PC-3 (cell line): ENCODE measurements around the gene KCNC3. TPM values are rescaled to one million over a fixed set of nuclear protein-coding genes. Genes with fewer than 3 reads are reported as not detected.

Experiments used
- ATAC-seq: fragments of 200-7000 bp; cut with Tn5 transposase; 2 replicates; pipeline ENCODE4 v1.9.1; 2020; ENCODE audit warnings: mild to moderate bottlenecking, moderate library complexity
- BruUV-seq: library from RNA; stranded (reverse); fragments of 400-500 nt; replicated peaks from 2 replicates; lab custom pipeline; 2021; lab: Mats Ljungman, UMichigan
- CTCF ChIA-PET: fragments of 300-600 bp; sonication (Branson Sonifier 250); formaldehyde crosslinking; loops from one replicate; lab custom pipeline; 2022; ENCODE audit warnings: antibody characterized with exemption; lab: Charles Lee
- POLR2A ChIA-PET: fragments of 300-600 bp; sonication (Branson Sonifier 250); formaldehyde crosslinking; loops from one replicate; lab custom pipeline; 2022; ENCODE audit warnings: antibody characterized with exemption; ENCODE audit not compliant: unreplicated experiment; lab: Charles Lee
- DNase-seq: peaks from one replicate; pipeline ENCODE4 v3.0.0-alpha.2; 2015
- H2AFZ ChIP-seq: fragments of 300-600 bp; sonication (generic); 2 replicates; pipeline ENCODE4 v1.6.0; 2016; ENCODE audit warnings: antibody characterized with exemption, low read length
- H3F3A ChIP-seq: fragments of 300-600 bp; sonication (generic); one replicate; pipeline ENCODE4 v1.6.0; 2017; ENCODE audit warnings: antibody characterized with exemption, low read length, control low read depth, mild to moderate bottlenecking; ENCODE audit not compliant: unreplicated experiment
- H3K27ac ChIP-seq: fragments of 300-600 bp; sonication (generic); 2 replicates; pipeline ENCODE4 v1.5.1; 2016; ENCODE audit warnings: mild to moderate bottlenecking, low read length
- H3K27me3 ChIP-seq: fragments of 300-600 bp; sonication (generic); 2 replicates; pipeline ENCODE4 v1.6.1; 2016; ENCODE audit warnings: low read length, mixed read lengths
- H3K36me3 ChIP-seq: fragments of 300-600 bp; sonication (generic); 2 replicates; pipeline ENCODE4 v1.6.1; 2016; ENCODE audit warnings: low read depth, mixed run types, low read length, mixed read lengths
- H3K4me1 ChIP-seq: fragments of 300-600 bp; sonication (generic); 2 replicates; pipeline ENCODE4 v1.5.1; 2016; ENCODE audit warnings: low read length; ENCODE audit not compliant: insufficient read depth
- H3K4me2 ChIP-seq: fragments of 300-600 bp; sonication (generic); 2 replicates; pipeline ENCODE4 v1.6.0; 2016; ENCODE audit warnings: low read length
- H3K4me3 ChIP-seq: fragments of 300-600 bp; sonication (generic); 2 replicates; pipeline ENCODE4 v1.5.1; 2016; ENCODE audit warnings: mild to moderate bottlenecking, low read length, mixed read lengths
- H3K79me2 ChIP-seq: fragments of 300-600 bp; sonication (generic); 2 replicates; pipeline ENCODE4 v1.6.1; 2017; ENCODE audit warnings: low read length, mixed read lengths
- H3K9ac ChIP-seq: fragments of 300-600 bp; sonication (generic); 2 replicates; pipeline ENCODE4 v1.6.0; 2016; ENCODE audit warnings: mild to moderate bottlenecking, low read length
- H3K9me2 ChIP-seq: fragments of 300-600 bp; sonication (generic); replicated peaks from 2 replicates; pipeline ENCODE4 v1.6.1; 2016; ENCODE audit warnings: mixed run types, low read length, mixed read lengths
- H3K9me3 ChIP-seq: fragments of 300-600 bp; sonication (generic); 2 replicates; pipeline ENCODE4 v1.6.1; 2016; ENCODE audit warnings: low read length, mixed read lengths
- H4K20me1 ChIP-seq: fragments of 300-600 bp; sonication (generic); 2 replicates; pipeline ENCODE4 v1.6.1; 2016; ENCODE audit warnings: low read length, mixed read lengths
- EZH2 ChIP-seq: fragments of 300-600 bp; sonication (generic); IDR thresholded peaks from one replicate; pipeline ENCODE4 v1.6.1; 2017; ENCODE audit warnings: antibody characterized with exemption, mild to moderate bottlenecking, low read length; ENCODE audit not compliant: unreplicated experiment
- EZH2phosphoT487 ChIP-seq: fragments of 300-600 bp; sonication (generic); IDR thresholded peaks from 2 replicates; pipeline ENCODE4 v1.6.1; 2018; ENCODE audit warnings: mild to moderate bottlenecking, antibody characterized with exemption, low read length, borderline replicate concordance
- intact Hi-C: fragments of 100-400 bp; cut with micrococcal nuclease; formaldehyde crosslinking; loops from 2 replicates; pipeline ENCODE4 v1.9.0; 2023
- total RNA-seq: library from RNA; depleted of rRNA; stranded (reverse); fragments of >200 nt; gene quantifications from 2 replicates; pipeline ENCODE4 v1.2.3, GENCODE V29; 2014
- TF ChIP-seq, protein P1 (sequence below): fragments of 300-600 bp; sonication (generic); conservative IDR thresholded peaks from 2 replicates; pipeline ENCODE4 v1.5.1; 2017; ENCODE audit warnings: antibody characterized with exemption, low read depth, mild to moderate bottlenecking, low read length

The KCNC3 gene
- total RNA-seq, 1 experiment from 2014 or later, result 3.1 TPM

DNA sequence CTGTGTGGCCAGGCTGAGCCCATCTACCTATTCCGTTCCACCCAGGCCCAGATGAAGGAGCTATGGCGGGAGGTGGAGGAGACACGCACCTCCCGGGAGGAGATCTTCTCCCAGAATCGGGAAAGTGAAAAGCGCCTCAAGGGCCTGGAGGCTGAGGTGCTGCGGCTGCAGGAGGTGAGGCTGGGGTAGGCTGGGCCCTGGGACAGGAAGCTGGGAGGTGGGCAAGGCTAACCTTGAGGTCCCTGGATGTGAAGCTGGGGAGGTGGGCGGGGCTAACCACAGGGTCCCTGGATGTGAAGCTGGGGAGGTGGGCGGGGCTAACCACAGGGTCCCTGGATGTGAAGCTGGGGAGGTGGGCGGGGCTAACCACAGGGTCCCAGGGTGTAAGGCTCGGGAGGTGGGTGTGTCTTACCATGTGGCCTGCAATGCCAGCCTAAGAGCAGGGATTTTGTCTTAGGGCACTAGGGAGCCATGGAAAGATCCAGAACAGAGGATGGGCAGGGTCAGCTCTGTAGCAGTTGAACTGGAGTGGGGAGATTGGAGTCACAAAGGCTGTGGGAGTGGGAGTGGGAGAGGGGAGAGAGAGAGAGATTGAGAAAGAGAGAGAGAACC lies 36.9 kb downstream of the KCNC3 start:
- Histone ChIP-seq H3K27ac (no peak overlapping the region), H4K20me1 (no peaks in the 10 kb centered on the region), H3K9ac (no peak overlapping the region), H3K9me3 (no peaks in the 10 kb centered on the region), H3K4me3 (no peak overlapping the region), H3K9me2 (no peaks in the 10 kb centered on the region), H3K36me3 (peaks cover 14% of the 10 kb centered on the region; the same call in 1 of the 2 replicates), H3F3A (no peaks in the 10 kb centered on the region), H3K79me2 (no peaks in the 10 kb centered on the region), H2AFZ (no peak overlapping the region), H3K27me3 (no peaks in the 10 kb centered on the region), H3K4me1 (no peaks in the 10 kb centered on the region), H3K4me2 (no peak overlapping the region)
- ATAC-seq, result no peak
- no peak for TF ChIP-seq EZH2phosphoT487
- no peak for TF ChIP-seq EZH2
- TF ChIP-seq, protein P1, sequence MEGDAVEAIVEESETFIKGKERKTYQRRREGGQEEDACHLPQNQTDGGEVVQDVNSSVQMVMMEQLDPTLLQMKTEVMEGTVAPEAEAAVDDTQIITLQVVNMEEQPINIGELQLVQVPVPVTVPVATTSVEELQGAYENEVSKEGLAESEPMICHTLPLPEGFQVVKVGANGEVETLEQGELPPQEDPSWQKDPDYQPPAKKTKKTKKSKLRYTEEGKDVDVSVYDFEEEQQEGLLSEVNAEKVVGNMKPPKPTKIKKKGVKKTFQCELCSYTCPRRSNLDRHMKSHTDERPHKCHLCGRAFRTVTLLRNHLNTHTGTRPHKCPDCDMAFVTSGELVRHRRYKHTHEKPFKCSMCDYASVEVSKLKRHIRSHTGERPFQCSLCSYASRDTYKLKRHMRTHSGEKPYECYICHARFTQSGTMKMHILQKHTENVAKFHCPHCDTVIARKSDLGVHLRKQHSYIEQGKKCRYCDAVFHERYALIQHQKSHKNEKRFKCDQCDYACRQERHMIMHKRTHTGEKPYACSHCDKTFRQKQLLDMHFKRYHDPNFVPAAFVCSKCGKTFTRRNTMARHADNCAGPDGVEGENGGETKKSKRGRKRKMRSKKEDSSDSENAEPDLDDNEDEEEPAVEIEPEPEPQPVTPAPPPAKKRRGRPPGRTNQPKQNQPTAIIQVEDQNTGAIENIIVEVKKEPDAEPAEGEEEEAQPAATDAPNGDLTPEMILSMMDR, result no peak
- no peak for DNase-seq
- CTCF ChIA-PET, result no interaction called here
- intact Hi-C loops, result no loop called here
- POLR2A ChIA-PET, result no interaction called here
- BruUV-seq, result no TSS peak

- Histone ChIP-seq H3K27me3 (no peaks in the 10 kb centered on the region), H3F3A (no peaks in the 10 kb centered on the region), H3K79me2 (no peaks in the 10 kb centered on the region), H3K9ac (no peak overlapping the region), H3K27ac (no peak overlapping the region), H3K4me3 (no peak overlapping the region), H4K20me1 (no peaks in the 10 kb centered on the region), H2AFZ (no peak overlapping the region), H3K36me3 (peaks cover 21% of the 10 kb centered on the region), H3K4me1 (no peaks in the 10 kb centered on the region), H3K9me2 (no peaks in the 10 kb centered on the region), H3K9me3 (no peaks in the 10 kb centered on the region), H3K4me2 (no peak overlapping the region)
- ATAC-seq (no peak), DNase-seq (no peak)
- TF ChIP-seq, protein P1, result no peak
- TF ChIP-seq EZH2 (no peak), EZH2phosphoT487 (no peak)
- POLR2A ChIA-PET, result no interaction called here
- BruUV-seq, result no TSS peak
- intact Hi-C loops, result no loop called here
- CTCF ChIA-PET, result no interaction called here
Measured at GRCh38 chr19:50290775-50291174, 38.4 kb downstream of the KCNC3 start.

DNA sequence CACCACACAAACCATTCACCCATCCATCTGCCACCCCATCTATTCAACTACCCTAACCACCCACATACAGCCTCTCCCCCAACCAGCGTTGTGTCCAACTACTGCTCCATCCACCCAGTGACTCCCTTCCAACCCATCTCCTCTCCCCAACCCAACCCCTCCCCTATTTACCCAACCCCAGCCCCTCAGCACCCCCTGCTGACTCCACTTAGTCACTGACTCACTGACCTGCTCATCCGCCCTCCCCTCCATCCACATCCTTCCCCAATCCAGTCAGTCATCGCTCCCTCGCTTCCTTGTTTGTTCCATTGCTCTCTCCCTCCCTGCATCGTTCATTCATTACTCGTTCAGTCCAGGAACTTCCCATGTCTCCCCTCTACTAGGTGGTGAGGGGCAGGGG lies 39.2 kb downstream of the KCNC3 start:
- Histone ChIP-seq H3K9ac (no peak overlapping the region), H3K4me1 (no peaks in the 10 kb centered on the region), H3K27ac (no peak overlapping the region), H3K9me3 (no peaks in the 10 kb centered on the region), H3K36me3 (peaks cover 29% of the 10 kb centered on the region), H3F3A (no peaks in the 10 kb centered on the region), H3K9me2 (no peaks in the 10 kb centered on the region), H4K20me1 (no peaks in the 10 kb centered on the region), H3K79me2 (no peaks in the 10 kb centered on the region), H2AFZ (no peak overlapping the region), H3K27me3 (no peaks in the 10 kb centered on the region), H3K4me2 (no peak overlapping the region), H3K4me3 (no peak overlapping the region)
- no TSS peak for BruUV-seq
- ChIA-PET CTCF (no interaction called here), POLR2A (no interaction called here)
- no peak for ATAC-seq
- TF ChIP-seq, protein P1, result no peak
- TF ChIP-seq EZH2, result no peak
- DNase-seq, result no peak
- intact Hi-C loops, result no loop called here
